HG02798 (cell line): ENCODE measurements around the gene CLEC4F.

Source experiments
- ATAC-seq: cut with Tn5 transposase; IDR thresholded peaks from one replicate; pipeline ENCODE4 v1.9.1; 2021; ENCODE audit warnings: mild to moderate bottlenecking; ENCODE audit not compliant: unreplicated experiment, poor library complexity

The CLEC4F gene, protein sequence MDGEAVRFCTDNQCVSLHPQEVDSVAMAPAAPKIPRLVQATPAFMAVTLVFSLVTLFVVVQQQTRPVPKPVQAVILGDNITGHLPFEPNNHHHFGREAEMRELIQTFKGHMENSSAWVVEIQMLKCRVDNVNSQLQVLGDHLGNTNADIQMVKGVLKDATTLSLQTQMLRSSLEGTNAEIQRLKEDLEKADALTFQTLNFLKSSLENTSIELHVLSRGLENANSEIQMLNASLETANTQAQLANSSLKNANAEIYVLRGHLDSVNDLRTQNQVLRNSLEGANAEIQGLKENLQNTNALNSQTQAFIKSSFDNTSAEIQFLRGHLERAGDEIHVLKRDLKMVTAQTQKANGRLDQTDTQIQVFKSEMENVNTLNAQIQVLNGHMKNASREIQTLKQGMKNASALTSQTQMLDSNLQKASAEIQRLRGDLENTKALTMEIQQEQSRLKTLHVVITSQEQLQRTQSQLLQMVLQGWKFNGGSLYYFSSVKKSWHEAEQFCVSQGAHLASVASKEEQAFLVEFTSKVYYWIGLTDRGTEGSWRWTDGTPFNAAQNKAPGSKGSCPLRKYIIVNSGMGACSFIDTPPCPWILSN

DNA sequence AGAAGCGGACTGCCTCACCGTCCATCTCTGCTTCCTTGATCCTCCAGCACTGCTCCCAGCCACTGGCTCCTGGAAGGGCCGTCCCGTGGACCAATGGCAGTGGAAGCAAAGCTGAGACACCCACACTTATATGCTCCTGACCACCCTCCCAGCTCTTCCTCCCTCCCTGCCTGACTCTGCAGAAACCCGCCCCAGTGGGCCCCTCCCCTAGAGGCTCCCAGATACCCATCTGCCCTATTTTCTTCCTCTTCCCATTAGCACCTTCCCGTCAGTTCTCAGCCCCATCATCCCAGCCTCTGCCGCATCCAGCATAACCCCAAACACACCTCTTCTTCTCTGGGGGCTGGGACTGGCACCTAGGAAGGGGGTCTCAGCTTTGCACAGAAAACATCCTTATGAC is at the start of gene CLEC4F:
CLEC4F (minus strand) TSS at position 101 of the 400 bp plus-strand sequence; CDS start at position 25, 76 bp downstream.
- ATAC-seq: no peak

DNA sequence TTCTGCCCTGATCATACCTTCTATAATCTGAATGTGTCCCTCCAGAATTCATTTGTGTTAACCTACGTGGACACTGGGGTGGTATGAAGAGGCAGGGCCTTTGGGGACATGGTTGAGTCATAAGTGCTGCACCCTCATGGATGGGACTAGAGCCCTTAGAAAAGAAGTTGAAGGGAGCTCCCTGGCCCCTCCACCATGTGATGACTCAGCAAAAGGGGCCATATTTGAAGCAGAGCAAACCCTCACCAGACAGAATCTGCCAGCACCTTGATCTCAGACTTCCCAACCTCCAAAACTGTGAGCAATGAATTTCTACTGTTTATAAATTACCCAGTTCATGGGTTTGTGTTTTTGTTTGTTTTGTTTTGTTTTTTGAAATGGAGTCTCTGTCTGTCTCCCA is 48.6 kb upstream of the CLEC4F start:
- no peak for ATAC-seq

DNA sequence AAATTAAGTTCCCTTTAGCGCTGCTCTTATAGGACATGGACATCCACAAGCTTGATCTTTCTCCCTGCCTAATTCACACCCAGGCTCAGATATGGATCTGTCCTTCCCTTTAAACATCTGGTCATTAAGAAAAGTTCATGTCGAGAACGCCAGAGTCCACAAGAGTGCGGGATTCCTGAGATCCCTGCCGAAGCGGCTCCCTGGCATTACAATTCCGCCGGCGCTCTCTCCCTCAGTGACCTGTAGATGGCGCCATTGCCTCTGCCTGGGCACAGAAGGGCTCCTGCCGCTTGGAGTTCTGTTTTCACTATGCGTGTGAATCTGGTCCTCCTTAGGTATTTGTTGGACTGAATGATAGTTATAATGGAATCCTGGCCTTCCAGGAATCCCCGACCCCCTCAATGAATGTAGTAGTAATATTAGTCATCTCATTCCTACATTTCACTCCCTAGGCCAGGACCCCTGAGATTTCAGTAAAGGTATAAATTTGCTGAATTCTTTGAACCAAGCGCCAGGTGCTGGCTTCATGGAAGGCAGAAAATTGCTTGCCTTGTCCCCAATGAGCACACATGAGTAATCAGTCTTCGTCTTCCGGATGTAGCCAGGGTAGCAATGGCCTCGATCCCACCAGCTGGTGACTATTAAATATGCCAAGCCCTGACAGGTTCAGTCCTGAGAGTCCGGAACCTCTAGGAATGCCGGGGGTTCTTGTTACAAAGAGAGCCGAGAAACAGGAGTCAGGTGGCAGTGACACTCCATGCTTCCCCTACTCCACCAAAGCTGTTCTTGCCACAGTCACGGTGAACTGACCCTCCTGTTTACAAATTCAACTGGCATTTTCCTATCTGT is 41.6 kb upstream of the CLEC4F start:
- peak; percentile 73 for ATAC-seq

DNA sequence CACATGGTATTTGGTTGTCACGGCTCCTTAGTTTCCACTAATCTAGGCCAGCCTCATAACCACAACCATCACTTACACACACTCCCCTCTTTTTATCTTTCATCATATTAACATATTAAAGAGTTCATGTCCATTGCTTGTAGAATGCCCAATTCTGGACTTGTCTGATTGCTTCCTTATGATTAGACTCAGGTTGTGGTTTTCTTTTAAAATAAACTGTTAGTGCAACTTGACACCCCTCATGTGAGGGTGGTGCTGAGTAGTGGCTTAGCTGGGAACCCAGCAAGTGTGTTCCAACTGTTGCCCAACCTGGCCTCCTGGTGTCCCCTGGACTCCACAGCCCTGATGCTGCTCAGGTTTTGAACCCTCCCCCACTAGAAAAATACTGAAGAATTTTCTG is 35.3 kb upstream of the CLEC4F start:
- no peak for ATAC-seq

DNA sequence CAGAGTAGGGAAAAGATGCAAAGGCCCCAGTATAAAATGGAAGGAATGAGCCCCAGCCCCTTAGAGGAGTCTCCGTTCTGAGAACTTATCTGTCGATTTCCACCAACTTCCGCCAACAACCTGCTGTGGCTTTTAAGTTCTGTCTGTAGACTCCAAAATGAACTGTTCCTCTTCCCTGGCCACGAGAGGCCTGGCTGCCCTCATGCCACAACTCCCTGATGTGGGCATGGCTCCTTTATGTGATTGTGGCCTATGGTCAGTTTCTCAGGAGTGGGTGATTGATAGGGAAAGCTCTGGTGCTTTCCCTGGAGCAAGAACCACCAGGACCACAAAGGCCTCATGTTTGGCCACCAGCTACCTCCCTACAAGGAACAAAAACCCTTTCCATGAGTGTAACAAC is 34.0 kb upstream of the CLEC4F start:
- ATAC-seq: no peak

DNA sequence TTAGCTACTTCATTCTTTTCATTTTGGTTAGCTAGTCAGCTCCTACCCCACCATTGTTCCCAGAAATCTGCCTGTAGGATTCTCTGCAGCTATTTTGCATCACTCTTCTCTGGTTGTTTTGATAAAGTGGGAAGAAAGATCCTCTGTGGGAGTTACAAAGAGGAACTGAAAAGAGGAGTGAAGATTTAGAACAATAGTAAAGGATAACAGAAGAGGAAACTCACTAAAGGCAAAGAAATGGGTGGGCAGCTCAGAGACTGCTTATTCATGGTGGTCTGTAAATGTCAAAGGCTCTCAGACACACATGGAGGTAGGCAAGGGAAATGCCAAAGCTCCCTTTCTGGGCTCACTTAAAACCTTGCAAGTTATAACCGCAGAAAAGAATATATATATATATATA is 32.4 kb upstream of the CLEC4F start:
- ATAC-seq: no peak

DNA sequence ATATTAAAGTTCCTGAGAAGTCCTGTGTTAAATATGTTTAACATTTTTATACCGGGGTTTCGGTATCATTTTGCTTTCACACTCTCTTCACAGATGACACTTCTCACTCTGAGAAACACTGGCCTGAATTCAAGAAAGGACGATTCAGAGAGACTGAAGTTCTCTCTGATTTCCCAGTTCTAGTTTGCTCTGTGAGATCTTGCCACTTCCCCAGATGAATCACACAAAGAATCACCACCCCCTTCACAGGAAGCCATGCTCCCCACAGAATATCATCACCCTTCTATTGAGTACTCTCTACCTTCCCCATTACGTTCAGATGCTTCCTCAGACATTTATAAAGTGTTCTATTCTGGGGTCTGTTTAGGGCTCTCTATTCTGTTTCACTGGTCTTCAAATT is 31.3 kb upstream of the CLEC4F start:
- peak; percentile 47 for ATAC-seq

DNA sequence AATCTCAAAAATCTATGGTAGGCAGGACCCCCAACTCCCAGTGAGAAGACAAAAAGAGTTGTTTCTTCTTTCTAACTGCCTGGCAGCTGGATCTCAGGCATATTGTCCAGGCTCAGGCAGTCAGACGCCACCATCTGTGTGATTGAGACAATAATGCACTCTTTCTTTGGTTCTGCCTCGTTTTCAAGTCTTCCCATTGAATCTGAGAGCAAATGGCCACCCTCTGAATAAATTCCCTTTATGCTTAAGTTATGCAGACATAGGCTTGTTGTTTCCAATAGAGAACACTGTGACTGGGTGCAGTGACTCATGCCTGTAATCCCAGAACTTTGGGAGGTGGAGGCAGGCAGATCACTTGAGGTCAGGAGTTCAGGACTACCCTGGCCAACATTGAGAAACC is 30.5 kb upstream of the CLEC4F start:
- ATAC-seq: no peak

DNA sequence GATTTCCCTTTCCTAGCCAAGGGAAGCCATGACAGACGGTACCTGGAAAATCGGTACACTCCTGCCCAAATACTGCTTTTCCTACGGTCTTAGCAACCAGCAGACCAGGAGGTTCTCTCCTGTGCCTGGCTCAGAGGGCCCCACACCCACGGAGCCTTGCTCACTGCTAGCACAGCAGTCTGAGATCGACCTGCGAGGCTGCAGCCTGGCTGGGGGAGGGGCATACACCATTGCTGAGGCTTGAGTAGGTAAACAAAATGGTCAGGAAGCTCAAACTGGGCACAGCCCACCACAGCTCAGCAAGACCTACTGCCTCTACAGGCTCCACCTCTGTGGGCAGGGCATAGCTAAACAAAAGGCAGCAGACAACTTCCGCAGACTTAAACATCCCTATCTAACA is 22.0 kb upstream of the CLEC4F start:
- ATAC-seq: no peak

DNA sequence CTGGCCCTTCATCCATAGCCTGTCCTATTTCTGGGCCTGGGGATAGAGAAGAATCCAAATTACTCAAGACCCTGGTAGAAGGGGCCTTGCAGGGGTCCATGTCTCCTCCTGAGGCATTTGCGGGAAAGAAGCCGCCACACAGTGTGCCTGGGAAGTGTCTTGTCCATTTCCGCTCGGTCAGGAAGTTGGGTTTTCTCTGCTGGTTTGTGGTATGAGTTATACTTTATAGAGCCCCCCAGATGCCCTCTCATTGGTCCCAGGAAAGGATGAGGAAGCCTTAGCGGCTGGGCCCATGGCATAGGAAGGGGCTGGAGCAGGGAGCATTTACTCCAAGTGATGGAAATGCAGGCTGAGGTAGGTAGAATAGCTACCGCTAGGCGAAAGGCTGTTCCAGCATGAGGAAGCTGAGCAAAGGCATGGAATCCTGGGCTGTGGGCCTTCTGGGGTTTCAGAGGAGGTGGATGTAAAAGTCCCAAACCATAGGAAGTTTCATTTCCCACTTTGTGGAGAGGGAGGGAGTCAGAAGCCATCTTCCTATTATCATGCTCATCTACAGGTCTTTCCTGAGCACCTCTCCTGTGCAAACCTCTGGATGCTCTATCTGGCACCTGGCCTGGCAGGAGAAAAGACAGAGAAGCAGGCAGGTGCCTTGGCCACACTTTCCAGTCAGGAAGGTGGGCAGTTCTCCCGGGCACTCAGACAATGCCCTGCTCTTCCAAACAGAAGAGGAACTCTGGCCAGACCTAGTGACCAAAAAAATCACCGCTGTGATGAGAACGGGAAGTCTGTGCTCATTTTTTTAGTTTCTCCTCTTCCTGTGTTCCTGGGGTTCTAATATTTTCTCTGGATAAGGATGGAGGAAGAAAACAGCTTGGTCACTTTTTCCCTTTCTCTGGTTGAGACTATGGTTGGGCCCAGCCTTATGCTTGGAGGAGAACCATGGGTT is 17.9 kb upstream of the CLEC4F start:
- no peak for ATAC-seq

DNA sequence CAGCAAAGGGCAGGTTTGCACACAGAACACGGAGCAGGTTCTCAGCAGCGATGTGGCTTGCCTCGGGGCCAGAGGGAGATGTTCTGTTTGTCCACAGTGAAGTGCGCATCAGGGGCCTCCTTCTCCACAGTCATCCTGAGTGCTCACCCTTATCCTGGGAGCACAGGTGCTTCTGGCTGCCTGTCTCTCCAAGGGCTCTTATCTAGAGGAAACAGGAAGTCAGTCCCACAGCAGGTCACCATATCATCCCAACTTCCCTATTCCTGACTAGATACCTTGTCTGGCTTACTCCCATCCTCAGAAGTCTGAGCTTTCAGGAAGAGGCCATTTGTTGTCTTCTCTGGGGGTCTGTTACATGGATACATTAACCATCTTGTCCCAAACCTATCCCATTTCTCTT is 15.2 kb upstream of the CLEC4F start, which contains the start of gene CD207:
CD207 (minus strand) TSS at position 174 of the 400 bp plus-strand sequence; CDS start at position 134, 40 bp downstream.
- ATAC-seq: no peak

DNA sequence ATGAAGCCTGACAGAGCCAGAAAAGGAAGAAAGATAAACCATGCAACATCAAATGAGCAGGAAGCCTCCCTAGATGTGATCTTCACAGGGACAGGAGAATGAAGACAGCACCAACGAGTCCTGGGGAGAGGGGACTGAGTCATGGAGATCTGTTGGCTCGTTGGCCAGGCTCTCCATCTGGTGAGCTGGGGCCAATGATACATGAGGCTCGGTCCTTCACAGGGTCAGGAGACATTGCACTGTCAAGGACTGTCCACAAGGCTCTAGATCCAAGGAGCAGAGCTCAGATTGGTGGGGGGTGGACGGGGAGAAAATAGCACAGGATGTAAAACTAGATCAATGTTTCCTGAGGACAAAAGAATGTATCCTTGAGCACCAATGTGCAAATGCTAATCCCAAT is 14.5 kb upstream of the CLEC4F start:
- no peak for ATAC-seq

DNA sequence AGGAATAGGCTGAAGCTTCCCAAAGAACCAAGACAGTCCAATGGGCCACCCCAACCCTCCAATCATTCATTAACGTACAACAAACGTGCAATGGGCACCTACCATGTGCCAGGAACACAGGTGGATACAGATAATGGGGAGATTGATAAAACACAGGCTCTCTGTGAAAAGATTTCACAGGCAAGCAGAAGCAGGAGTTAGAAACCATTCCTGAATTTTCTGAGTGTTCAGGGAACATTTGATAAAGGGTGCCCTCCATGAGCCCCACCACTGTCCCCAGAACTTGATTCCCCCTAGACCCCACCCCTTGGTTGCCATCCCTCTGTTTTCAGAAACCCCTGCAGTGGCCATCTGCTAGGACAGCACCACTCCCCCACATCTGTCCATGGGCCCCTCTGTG is 13.7 kb upstream of the CLEC4F start:
- ATAC-seq: no peak

DNA sequence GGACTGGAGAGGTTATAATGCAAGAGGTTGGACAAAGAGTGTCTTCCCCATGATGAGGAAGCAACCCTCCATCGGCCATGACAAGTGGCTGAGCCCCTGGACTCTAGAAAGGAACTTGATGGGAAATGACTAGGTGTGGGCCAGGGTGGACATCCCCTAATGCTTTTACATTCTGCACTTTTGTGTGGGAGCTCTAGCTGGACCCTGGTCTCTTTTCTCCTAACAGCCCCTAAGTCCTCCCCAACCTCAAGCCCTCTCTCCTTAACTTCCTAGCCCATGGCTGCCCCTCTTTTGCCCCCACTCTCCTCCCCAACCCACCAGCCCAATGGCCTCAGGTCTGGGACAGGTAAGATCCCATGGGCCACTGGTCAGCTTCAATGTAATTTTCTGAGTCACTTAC is 12.8 kb upstream of the CLEC4F start:
- no peak for ATAC-seq

DNA sequence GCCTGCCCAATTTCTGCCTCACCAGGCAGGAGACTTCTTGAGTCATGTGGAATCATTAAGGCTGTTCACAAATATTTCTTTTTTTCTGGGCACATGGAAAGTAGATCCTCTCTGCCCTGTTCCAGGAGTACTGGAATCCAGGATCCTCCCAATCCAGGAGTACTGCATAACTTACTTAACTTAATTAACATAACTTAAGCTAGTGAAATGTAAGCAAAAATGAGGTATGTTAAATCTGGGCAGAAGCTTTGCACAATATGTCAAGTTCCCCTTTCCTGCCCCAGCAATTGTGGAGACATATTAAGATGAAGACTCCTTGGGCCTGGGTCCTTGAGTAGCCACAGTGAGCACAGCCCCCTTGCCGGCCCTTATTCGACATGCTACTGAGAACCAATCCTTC is 12.0 kb upstream of the CLEC4F start:
- no peak for ATAC-seq

DNA sequence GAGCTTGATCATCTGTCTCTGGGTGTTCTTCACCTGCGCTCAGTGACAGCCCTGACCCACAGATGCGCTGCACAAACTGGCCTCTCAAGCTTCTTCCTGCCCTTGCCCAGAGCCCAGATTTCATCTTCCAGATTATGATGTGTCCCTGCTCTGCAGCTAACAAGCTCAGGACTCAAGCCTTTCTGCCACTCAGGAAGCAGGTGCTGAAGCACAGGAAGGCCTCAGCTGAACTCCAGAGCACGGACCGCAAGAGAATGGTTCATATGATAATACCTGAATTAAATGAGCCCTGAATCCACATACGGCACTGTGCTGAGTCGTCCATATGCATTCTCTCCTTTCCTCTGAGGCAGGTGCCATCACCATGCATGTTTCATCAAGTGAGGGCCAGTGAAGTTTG is 11.5 kb upstream of the CLEC4F start:
- no peak for ATAC-seq

DNA sequence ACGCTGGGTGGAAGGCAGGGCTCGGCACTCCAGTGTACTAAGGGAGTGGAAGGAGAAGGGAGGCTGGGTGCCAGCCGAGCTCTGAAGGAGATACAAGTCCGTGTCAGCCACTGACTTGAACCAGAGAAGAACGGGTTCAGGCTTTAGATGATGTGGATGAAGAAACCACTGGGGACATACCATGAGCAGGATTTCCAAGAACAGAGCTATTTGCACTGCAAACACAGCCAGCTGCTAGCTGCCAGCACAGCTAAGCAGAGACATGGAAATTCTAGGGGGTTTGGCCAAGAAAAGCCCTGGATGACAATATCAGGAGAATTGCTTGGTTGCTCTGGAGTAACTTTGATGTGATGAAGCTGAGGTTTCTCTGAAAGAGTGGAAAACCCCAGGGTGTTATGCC is 10.0 kb upstream of the CLEC4F start:
- no peak for ATAC-seq

DNA sequence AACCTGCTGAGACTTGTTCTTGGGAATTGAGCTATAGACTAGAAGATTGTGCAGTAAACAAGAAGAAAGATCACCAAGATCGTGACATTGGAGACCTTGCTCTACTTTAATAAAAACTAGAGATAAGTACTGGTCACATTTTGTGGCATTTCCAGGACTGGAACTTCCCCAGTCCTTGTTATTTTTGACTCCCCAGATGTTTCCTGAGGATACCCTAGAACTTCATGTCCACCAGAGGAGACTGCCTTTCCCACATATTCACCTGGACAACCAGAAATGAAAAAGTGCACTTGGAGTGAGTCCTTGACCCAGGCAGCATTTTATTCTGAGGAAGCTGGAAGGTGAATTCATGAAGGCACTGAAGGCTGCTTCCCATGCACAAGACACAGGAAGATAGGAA is 9.5 kb upstream of the CLEC4F start:
- ATAC-seq: no peak

DNA sequence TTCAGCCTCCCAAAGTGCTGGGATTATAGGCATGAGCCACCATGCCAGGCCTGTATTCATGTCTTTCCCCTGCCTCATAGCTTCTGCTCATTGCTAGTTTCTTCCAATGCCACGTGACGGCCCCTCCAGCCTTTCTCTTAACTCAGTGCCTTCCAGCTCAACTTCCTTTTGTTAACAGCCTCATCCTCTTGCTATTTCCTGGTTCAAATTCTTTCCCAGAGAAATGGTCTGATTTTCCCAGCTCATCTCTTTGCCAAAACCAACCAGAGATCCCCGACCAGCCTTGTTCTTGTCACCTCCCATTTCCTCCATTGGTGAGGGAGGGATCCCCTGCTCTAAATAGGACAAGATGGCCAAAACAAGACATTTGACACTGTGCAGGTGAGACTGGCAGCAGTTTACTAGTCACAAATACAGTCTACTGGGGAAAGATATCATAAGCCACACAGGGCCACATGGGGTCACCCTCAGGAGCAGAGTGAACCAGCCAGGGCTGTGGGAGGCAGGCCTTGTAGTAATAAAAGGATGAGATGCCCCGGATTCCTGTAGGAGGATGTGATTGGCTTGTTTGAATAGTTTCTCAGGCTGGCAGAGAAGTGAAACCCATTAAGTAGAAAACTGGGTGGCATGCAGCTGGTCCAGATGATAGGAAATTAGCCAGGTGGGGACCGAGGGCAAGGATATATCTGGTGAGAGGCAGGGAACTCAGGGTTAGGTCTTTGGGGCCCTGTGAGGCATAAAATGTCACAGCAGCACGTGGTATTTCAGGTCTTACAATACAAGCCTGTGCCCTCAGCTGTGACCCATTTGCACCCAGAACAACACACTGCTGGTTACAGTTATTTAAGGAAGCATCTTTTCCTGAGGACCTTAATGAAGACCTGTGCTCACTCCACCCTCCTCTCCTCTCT is 8.8 kb upstream of the CLEC4F start:
- no peak for ATAC-seq
